ENCODE data around the gene FGF12.

DNA sequence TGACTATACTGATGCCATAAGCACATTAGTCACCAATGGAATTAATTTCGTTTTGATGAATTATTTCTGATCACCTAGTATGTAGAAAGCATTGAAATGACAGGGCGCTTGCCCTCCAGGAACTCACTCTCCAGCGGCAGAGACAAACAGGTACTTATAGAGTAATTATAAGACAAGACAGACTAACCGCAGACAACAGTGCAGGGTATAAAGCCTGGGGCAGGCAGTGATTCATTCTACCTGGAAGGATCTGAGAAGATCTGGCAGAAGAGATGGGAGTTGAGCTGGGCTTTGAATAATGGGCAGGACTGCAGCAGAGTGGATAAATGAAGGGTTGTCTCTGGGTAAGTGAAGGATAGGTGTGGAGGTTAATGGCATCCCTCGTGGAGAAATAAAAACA, 331.8 kb downstream of the FGF12 start:
- TF ChIP-seq POLR2A (IDR thresholded peaks at IDR 0.05; ENCODE audit: borderline replicate concordance, extremely low read depth, insufficient read depth, insufficient read length) (no peak), POLR2AphosphoS5 (IDR thresholded peaks at IDR 0.05; ENCODE audit: low read depth, low read length) (no peak)
